ENCODE results near the gene LRRN3.

Gene LRRN3

DNA sequence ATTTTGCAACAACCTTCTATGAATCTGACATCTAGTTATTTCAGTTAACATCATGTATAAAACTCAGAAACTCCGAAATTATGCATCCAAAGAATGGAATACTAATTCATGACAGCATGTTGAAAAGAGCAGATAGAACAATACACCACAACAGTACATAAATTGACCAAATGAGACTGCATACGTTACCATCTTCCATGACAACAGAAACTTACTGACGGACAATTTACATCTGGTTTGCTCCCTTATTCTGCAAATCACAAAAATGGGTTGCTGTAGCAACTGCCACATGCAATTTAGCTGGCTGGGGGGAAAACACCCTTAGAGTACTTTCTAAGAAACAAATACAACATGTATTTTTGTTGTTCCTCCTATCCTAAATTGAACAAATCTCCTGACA is 14.3 kb downstream of the LRRN3 start:
- Histone ChIP-seq H3K4me1 (ENCODE audit: insufficient read depth, low read length, poor library complexity, severe bottlenecking) (peaks cover 4% of the 10 kb centered on the region), H4K20me1 (ENCODE audit: insufficient read depth, low read length, poor library complexity, severe bottlenecking) (no peaks in the 10 kb centered on the region), H3K27me3 (ENCODE audit: insufficient read depth, low read length, poor library complexity, severe bottlenecking) (no peaks in the 10 kb centered on the region), H2AFZ (ENCODE audit: low read length) (no peak overlapping the region), H3K9ac (ENCODE audit: low read depth, low read length, poor library complexity, severe bottlenecking) (no peak overlapping the region), H3K9me3 (ENCODE audit: insufficient read depth, low read depth, low read length) (no peaks in the 10 kb centered on the region), H3K36me3 (ENCODE audit: insufficient read depth, low read length) (no peaks in the 10 kb centered on the region), H3K79me2 (ENCODE audit: insufficient read depth, low read length) (no peaks in the 10 kb centered on the region), H3K9me2 (replicated peaks; ENCODE audit: low read depth, low read length) (no peaks in the 10 kb centered on the region), H3F3A (ENCODE audit: low read depth) (no peaks in the 10 kb centered on the region), H3K4me3 (ENCODE audit: low read length, poor library complexity, severe bottlenecking) (no peak overlapping the region), H3K4me2 (ENCODE audit: low read depth, low read length, poor library complexity, severe bottlenecking) (no peak overlapping the region)
- TF ChIP-seq, protein P1, sequence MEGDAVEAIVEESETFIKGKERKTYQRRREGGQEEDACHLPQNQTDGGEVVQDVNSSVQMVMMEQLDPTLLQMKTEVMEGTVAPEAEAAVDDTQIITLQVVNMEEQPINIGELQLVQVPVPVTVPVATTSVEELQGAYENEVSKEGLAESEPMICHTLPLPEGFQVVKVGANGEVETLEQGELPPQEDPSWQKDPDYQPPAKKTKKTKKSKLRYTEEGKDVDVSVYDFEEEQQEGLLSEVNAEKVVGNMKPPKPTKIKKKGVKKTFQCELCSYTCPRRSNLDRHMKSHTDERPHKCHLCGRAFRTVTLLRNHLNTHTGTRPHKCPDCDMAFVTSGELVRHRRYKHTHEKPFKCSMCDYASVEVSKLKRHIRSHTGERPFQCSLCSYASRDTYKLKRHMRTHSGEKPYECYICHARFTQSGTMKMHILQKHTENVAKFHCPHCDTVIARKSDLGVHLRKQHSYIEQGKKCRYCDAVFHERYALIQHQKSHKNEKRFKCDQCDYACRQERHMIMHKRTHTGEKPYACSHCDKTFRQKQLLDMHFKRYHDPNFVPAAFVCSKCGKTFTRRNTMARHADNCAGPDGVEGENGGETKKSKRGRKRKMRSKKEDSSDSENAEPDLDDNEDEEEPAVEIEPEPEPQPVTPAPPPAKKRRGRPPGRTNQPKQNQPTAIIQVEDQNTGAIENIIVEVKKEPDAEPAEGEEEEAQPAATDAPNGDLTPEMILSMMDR (conservative IDR thresholded peaks at IDR 0.05; ENCODE audit: low read length) = no peak
- TF ChIP-seq EZH2phosphoT487 (IDR thresholded peaks at IDR 0.05; ENCODE audit: borderline replicate concordance) = no peak

DNA sequence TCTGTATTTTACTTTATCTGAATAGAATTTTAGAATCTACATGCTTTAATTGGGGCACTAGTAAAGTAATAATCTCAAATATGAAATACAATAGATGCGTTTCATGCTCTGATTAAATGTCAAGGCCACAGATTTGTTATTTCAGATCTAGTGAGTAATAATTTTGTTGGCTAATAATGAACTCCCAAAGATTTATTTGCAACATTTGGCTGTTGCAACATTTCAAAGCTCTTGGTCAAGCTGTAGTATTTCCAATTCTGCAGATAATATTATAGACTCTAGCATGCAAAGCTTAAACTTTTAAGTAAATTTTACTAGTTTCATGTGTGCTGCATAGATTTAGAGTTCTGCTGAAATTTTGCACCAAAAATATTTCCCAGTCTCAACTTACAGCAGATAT is 16.7 kb downstream of the LRRN3 start:
- Histone ChIP-seq H3K4me2 (ENCODE audit: low read depth, low read length, poor library complexity, severe bottlenecking) (no peak overlapping the region), H3K4me3 (ENCODE audit: low read length, poor library complexity, severe bottlenecking) (no peak overlapping the region), H3K36me3 (ENCODE audit: insufficient read depth, low read length) (no peaks in the 10 kb centered on the region), H3F3A (ENCODE audit: low read depth) (no peaks in the 10 kb centered on the region), H2AFZ (ENCODE audit: low read length) (no peak overlapping the region), H3K4me1 (ENCODE audit: insufficient read depth, low read length, poor library complexity, severe bottlenecking) (peaks cover 4% of the 10 kb centered on the region), H4K20me1 (ENCODE audit: insufficient read depth, low read length, poor library complexity, severe bottlenecking) (no peaks in the 10 kb centered on the region), H3K9ac (ENCODE audit: low read depth, low read length, poor library complexity, severe bottlenecking) (no peak overlapping the region), H3K9me2 (replicated peaks; ENCODE audit: low read depth, low read length) (no peaks in the 10 kb centered on the region), H3K27me3 (ENCODE audit: insufficient read depth, low read length, poor library complexity, severe bottlenecking) (no peaks in the 10 kb centered on the region), H3K9me3 (ENCODE audit: insufficient read depth, low read depth, low read length) (no peaks in the 10 kb centered on the region), H3K79me2 (ENCODE audit: insufficient read depth, low read length) (no peaks in the 10 kb centered on the region)
- TF ChIP-seq, protein P1 (conservative IDR thresholded peaks at IDR 0.05; ENCODE audit: low read length) = no peak
- no peak for TF ChIP-seq EZH2phosphoT487 (IDR thresholded peaks at IDR 0.05; ENCODE audit: borderline replicate concordance)

- H2AFZ ChIP-seq (ENCODE audit: low read length) = no peak overlapping the region
- no peaks in the 10 kb centered on the region for H3F3A ChIP-seq (ENCODE audit: low read depth)
- TF ChIP-seq EZH2phosphoT487 (IDR thresholded peaks at IDR 0.05; ENCODE audit: borderline replicate concordance) = no peak
- TF ChIP-seq, protein P1 (conservative IDR thresholded peaks at IDR 0.05; ENCODE audit: low read length) = no peak
- no peak overlapping the region for H3K9ac ChIP-seq (ENCODE audit: low read depth, low read length, poor library complexity, severe bottlenecking)
- no peaks in the 10 kb centered on the region for H3K9me3 ChIP-seq (ENCODE audit: insufficient read depth, low read depth, low read length)
- H3K4me1 ChIP-seq (ENCODE audit: insufficient read depth, low read length, poor library complexity, severe bottlenecking) = peaks cover 4% of the 10 kb centered on the region
- no peaks in the 10 kb centered on the region for H4K20me1 ChIP-seq (ENCODE audit: insufficient read depth, low read length, poor library complexity, severe bottlenecking)
- no peak overlapping the region for H3K4me2 ChIP-seq (ENCODE audit: low read depth, low read length, poor library complexity, severe bottlenecking)
- H3K36me3 ChIP-seq (ENCODE audit: insufficient read depth, low read length) = no peaks in the 10 kb centered on the region
- no peaks in the 10 kb centered on the region for H3K9me2 ChIP-seq (replicated peaks; ENCODE audit: low read depth, low read length)
- H3K79me2 ChIP-seq (ENCODE audit: insufficient read depth, low read length) = no peaks in the 10 kb centered on the region
- no peak overlapping the region for H3K4me3 ChIP-seq (ENCODE audit: low read length, poor library complexity, severe bottlenecking)
- no peaks in the 10 kb centered on the region for H3K27me3 ChIP-seq (ENCODE audit: insufficient read depth, low read length, poor library complexity, severe bottlenecking)
Observed at GRCh38 chr7:111108000-111108399, 17.1 kb downstream of the LRRN3 start.
